ENCODE results near the gene ZNF491. TPM values are rescaled to one million over a fixed set of nuclear protein-coding genes. Genes with fewer than 3 reads are reported as not detected.
"Not testable (repeated sequence)": the region's sequence is repeated elsewhere in the genome, so short reads cannot be mapped to it uniquely, and the experiment has no call there.

The ZNF491 gene
- total and polyA plus RNA-seq, 9 of the 15 experiments (the other 6 are each of a cell fraction or from before 2014, with no cell fraction given) = 0.19 to 0.95 (median 0.39) TPM; not detected in 1

- TF ChIP-seq IRF2 (CRISPR knock-in tag; IDR thresholded peaks at IDR 0.05) (no peak), MAZ (CRISPR knock-in tag; conservative IDR thresholded peaks at IDR 0.05 in 1 of 2, IDR thresholded peaks at IDR 0.05 in 1 of 2) (no peak)
Observed at GRCh38 chr19:11843722-11844121, 45.4 kb downstream of the ZNF491 start (continued).

GRCh38 chr19:11847615-11848014 is 49.3 kb downstream of the ZNF491 start:
- in situ Hi-C loops (cut with MboI); H3K4me3 ChIP-seq; H3K9me1 ChIP-seq (ENCODE audit: control insufficient read depth, insufficient read depth, low read length); H3K4me1 ChIP-seq (replicated peaks in 1 of 2; ENCODE audit: control insufficient read depth in 2 of 2, insufficient read depth in 2 of 2, low read length in 2 of 2); intact Hi-C loops (cut with micrococcal nuclease); H3K9ac ChIP-seq (ENCODE audit: insufficient read depth in 1 of 2, low read depth in 2 of 2, low read length in 2 of 2); H3K4me2 ChIP-seq (ENCODE audit: insufficient read depth, low read length); H3K27ac ChIP-seq (ENCODE audit: extremely low read depth, low read depth, low read length); DNase-seq (ENCODE audit: extremely low read depth in 1 of 4, low spot score in 3 of 4); H4K20me1 ChIP-seq (replicated peaks; ENCODE audit: control insufficient read depth, insufficient read depth, low read length); BruUV-seq (replicated peaks); CTCF ChIA-PET (ENCODE audit: low intra/inter-chr PET ratio); H3K79me2 ChIP-seq (ENCODE audit: control insufficient read depth, insufficient read depth, low read length); H3K9me3 ChIP-seq (replicated peaks; ENCODE audit: control insufficient read depth, insufficient read depth, low read depth, low read length); H3K27me3 ChIP-seq (ENCODE audit: control insufficient read depth in 2 of 2, insufficient read depth in 2 of 2, low read length in 2 of 2); H3K36me3 ChIP-seq (ENCODE audit: control insufficient read depth, insufficient read depth, low read length): not testable (repeated sequence)
- TF ChIP-seq CTCF (IDR thresholded peaks at IDR 0.05 in 2 of 3, conservative IDR thresholded peaks at IDR 0.05 in 1 of 3; ENCODE audit: insufficient read depth in 2 of 3, low read depth in 1 of 3, low read length in 3 of 3) = 0 out of 6 replicates have a peak, but pooled peaks of 2 of the 3 experiments have one; percentile 5 to 23
- 12% methylated on average over 6 of the region's 6 CpGs for WGBS (ENCODE audit: insufficient coverage, low coverage, missing lambda C conversion rate)
- FAIRE-seq (peak; percentile 63), ATAC-seq (peak; percentile 78)
- peak overlapping the region; percentile 32; the same call in 1 of the 2 replicates for H2AFZ ChIP-seq (ENCODE audit: low read depth, low read length)
- POLR2A ChIA-PET = interaction anchor here (0.9 to 1.1 kb wide), 2 partner anchors 9 to 32 kb away, joined by 4 to 5 read pairs; no protein-coding TSS in a partner anchor

Measured in K562 (cell line).